Measurements from ENCODE around the gene LDLRAD4. TPM values are rescaled to one million over a fixed set of nuclear protein-coding genes. Genes with fewer than 3 reads are reported as not detected.

The LDLRAD4 gene
- total RNA-seq, 1 donor from 2014 or later, result 34.1 TPM

- no peak overlapping the region for H3K27ac Mint-ChIP-seq (ENCODE audit: unreplicated experiment)
- H3K4me3 Mint-ChIP-seq (ENCODE audit: unreplicated experiment), result no peak overlapping the region
- H3K9me3 Mint-ChIP-seq (ENCODE audit: unreplicated experiment), result no peaks in the 10 kb centered on the region
- peaks cover 8% of the 10 kb centered on the region for H3K4me1 Mint-ChIP-seq (ENCODE audit: unreplicated experiment)
- H3K27me3 Mint-ChIP-seq (ENCODE audit: unreplicated experiment), result peaks cover 2% of the 10 kb centered on the region
- DNase-seq (ENCODE audit: low spot score), result no peak
- H3K36me3 Mint-ChIP-seq (ENCODE audit: low read depth, unreplicated experiment), result peaks cover 7% of the 10 kb centered on the region
- TF ChIP-seq CTCF (IDR thresholded peaks at IDR 0.05; ENCODE audit: unreplicated experiment), result no peak
These were observed 214.6 kb downstream of the LDLRAD4 start for GRCh38 chr18:13433125-13433524.

GRCh38 chr18:13433685-13434084 lies 215.1 kb downstream of the LDLRAD4 start:
- Mint-ChIP-seq H3K27me3 (ENCODE audit: unreplicated experiment) (peaks cover 4% of the 10 kb centered on the region), H3K36me3 (ENCODE audit: low read depth, unreplicated experiment) (peaks cover 6% of the 10 kb centered on the region), H3K4me3 (ENCODE audit: unreplicated experiment) (no peak overlapping the region), H3K9me3 (ENCODE audit: unreplicated experiment) (no peaks in the 10 kb centered on the region), H3K27ac (ENCODE audit: unreplicated experiment) (no peak overlapping the region), H3K4me1 (ENCODE audit: unreplicated experiment) (peaks cover 5% of the 10 kb centered on the region)
- DNase-seq (ENCODE audit: low spot score), result no peak
- no peak for TF ChIP-seq CTCF (IDR thresholded peaks at IDR 0.05; ENCODE audit: unreplicated experiment)

- Mint-ChIP-seq H3K27ac (ENCODE audit: unreplicated experiment) (no peak overlapping the region), H3K4me3 (ENCODE audit: unreplicated experiment) (no peak overlapping the region), H3K27me3 (ENCODE audit: unreplicated experiment) (peaks cover 2% of the 10 kb centered on the region), H3K4me1 (ENCODE audit: unreplicated experiment) (peaks cover 3% of the 10 kb centered on the region), H3K36me3 (ENCODE audit: low read depth, unreplicated experiment) (peaks cover 3% of the 10 kb centered on the region), H3K9me3 (ENCODE audit: unreplicated experiment) (no peaks in the 10 kb centered on the region)
- TF ChIP-seq CTCF (IDR thresholded peaks at IDR 0.05; ENCODE audit: unreplicated experiment), result no peak
- no peak for DNase-seq (ENCODE audit: low spot score)
These were observed 216.3 kb downstream of the LDLRAD4 start for GRCh38 chr18:13434854-13435253.

GRCh38 chr18:13435586-13436333 lies 217.2 kb downstream of the LDLRAD4 start:
- TF ChIP-seq CTCF (IDR thresholded peaks at IDR 0.05; ENCODE audit: unreplicated experiment), result no peak
- Mint-ChIP-seq H3K36me3 (ENCODE audit: low read depth, unreplicated experiment) (peaks cover 5% of the 10 kb centered on the region), H3K27ac (ENCODE audit: unreplicated experiment) (no peak overlapping the region), H3K4me1 (ENCODE audit: unreplicated experiment) (peaks cover 7% of the 10 kb centered on the region), H3K4me3 (ENCODE audit: unreplicated experiment) (no peak overlapping the region), H3K27me3 (ENCODE audit: unreplicated experiment) (peaks cover 2% of the 10 kb centered on the region), H3K9me3 (ENCODE audit: unreplicated experiment) (no peaks in the 10 kb centered on the region)
- DNase-seq (ENCODE audit: low spot score), result no peak

GRCh38 chr18:13436576-13436975 lies 218.0 kb downstream of the LDLRAD4 start:
- no peak overlapping the region for H3K4me3 Mint-ChIP-seq (ENCODE audit: unreplicated experiment)
- no peak for TF ChIP-seq CTCF (IDR thresholded peaks at IDR 0.05; ENCODE audit: unreplicated experiment)
- no peak overlapping the region for H3K27ac Mint-ChIP-seq (ENCODE audit: unreplicated experiment)
- peaks cover 2% of the 10 kb centered on the region for H3K27me3 Mint-ChIP-seq (ENCODE audit: unreplicated experiment)
- peaks cover 14% of the 10 kb centered on the region for H3K4me1 Mint-ChIP-seq (ENCODE audit: unreplicated experiment)
- H3K9me3 Mint-ChIP-seq (ENCODE audit: unreplicated experiment), result no peaks in the 10 kb centered on the region
- peaks cover 5% of the 10 kb centered on the region for H3K36me3 Mint-ChIP-seq (ENCODE audit: low read depth, unreplicated experiment)
- DNase-seq (ENCODE audit: low spot score), result no peak
